Activated naive CD4-positive, alpha-beta T cell treated with anti-CD3 and anti-CD28 coated beads, Interleukin-2, amount 50 U/mL, for 72 hours (primary cell): ENCODE results near the gene RAB11FIP4. TPM values are rescaled to one million over a fixed set of nuclear protein-coding genes. Genes with fewer than 3 reads are reported as not detected.

Experiments used
- ATAC-seq, 2 donors: fragments of 150-1000 bp; cut with Tn5 transposase; 2 replicates each; pipeline ENCODE4 v1.10.0; 2021; ENCODE audit warnings: mild to moderate bottlenecking in 2 of 2, moderate library complexity in 2 of 2
- DNase-seq, 2 donors: peaks; one replicate each; pipeline ENCODE4 v3.0.0; 2021 to 2022; ENCODE audit warnings: low spot score in 2 of 2
- H3K27ac Mint-ChIP-seq, 2 donors: one replicate each; pipeline ENCODE4 v1.8.0; 2022; ENCODE audit warnings: mild to moderate bottlenecking in 2 of 2, mixed read lengths in 2 of 2
- H3K36me3 Mint-ChIP-seq, 2 donors: one replicate each; pipeline ENCODE4 v1.8.0; 2022; ENCODE audit warnings: mixed read lengths in 2 of 2
- H3K9me3 Mint-ChIP-seq, 2 donors: one replicate each; pipeline ENCODE4 v1.8.0; 2022; ENCODE audit warnings: mixed read lengths in 2 of 2
- total RNA-seq, 2 donors: library from RNA; stranded (reverse); gene quantifications; one replicate each; pipeline ENCODE4 v1.2.3, GENCODE V29; 2022

The RAB11FIP4 gene
- total RNA-seq, 2 donors from 2014 or later = 22.5 to 39.0 TPM

GRCh38 chr17:31510308-31511194 lies 119.1 kb downstream of the RAB11FIP4 start:
- Mint-ChIP-seq H3K27ac (peak overlapping the region; percentile 91 to 95), H3K9me3 (no peaks in the 10 kb centered on the region), H3K36me3 (no peaks in the 10 kb centered on the region)
- ATAC-seq (peak in 1 of 2 donors; percentile 25), DNase-seq (no peak)

- Mint-ChIP-seq H3K9me3 (no peaks in the 10 kb centered on the region), H3K27ac (peak overlapping the region; percentile 38 to 95), H3K36me3 (no peaks in the 10 kb centered on the region)
- no peak for DNase-seq
- no peak for ATAC-seq
These were observed 119.7 kb downstream of the RAB11FIP4 start for GRCh38 chr17:31511195-31511578.

DNA sequence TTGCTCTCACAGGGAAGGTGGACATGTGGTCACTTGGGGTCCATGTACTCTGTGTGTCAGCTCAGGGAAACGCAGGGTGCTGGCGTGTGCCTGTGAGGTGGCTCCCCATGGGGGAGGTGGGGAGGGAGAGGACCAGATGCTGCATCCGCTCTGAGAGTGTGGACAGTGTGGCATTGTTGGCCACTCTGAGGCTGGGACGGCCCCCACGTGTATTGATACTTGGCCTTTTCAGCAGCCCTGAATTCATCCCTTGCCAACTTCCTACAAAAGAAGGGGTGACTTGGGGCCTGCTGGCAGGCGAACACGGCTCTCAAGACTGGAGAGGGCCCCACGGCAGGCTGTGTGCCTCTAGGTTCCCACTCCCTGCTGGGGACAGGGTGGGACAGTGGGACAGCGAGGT lies 120.1 kb downstream of the RAB11FIP4 start:
- Mint-ChIP-seq H3K9me3 (no peaks in the 10 kb centered on the region), H3K27ac (peak overlapping the region in 1 of 2 donors; percentile 95), H3K36me3 (no peaks in the 10 kb centered on the region)
- no peak for ATAC-seq
- no peak for DNase-seq

DNA sequence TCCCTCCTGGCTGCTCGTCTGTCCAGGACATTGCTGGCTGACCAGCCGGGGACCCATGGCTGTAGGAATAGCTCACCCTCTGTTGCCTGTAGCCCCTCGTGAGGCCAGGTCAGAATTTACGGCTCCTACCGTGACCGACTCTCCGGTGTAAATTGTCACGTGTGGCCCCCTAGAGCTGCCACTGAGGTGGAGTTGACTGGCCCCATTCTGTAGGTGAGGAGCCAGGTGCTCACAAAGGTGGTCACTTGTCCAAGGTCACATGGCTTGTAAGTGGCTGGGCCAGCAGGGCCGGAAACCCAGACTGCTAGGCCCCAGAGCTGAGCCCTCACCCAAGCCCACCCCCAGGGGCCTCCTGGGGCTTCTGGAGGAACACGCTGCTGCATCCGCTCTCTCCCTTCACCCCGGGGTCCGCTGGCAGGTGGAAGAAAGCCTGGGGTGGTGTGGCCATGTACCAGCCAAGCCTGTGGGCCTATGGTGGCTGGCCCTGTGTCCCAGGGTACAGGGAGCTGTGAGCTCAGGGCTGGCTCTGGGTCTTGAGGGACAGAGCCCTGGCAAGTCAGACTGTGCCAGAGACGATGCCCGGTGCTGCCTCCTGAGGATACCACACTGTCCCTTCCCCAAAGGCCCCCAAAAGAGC lies 120.7 kb downstream of the RAB11FIP4 start:
- ATAC-seq (no peak), DNase-seq (no peak)
- Mint-ChIP-seq H3K27ac (peak overlapping the region in 1 of 2 donors; percentile 75), H3K9me3 (no peaks in the 10 kb centered on the region), H3K36me3 (no peaks in the 10 kb centered on the region)

- H3K36me3 Mint-ChIP-seq = no peaks in the 10 kb centered on the region
- DNase-seq (no peak), ATAC-seq (no peak)
- peak overlapping the region in 1 of 2 donors; percentile 75 for H3K27ac Mint-ChIP-seq
- H3K9me3 Mint-ChIP-seq = no peaks in the 10 kb centered on the region
These were observed 121.3 kb downstream of the RAB11FIP4 start for GRCh38 chr17:31512796-31513195.

GRCh38 chr17:31513731-31514427 lies 122.4 kb downstream of the RAB11FIP4 start:
- ATAC-seq (no peak), DNase-seq (no peak)
- H3K36me3 Mint-ChIP-seq = no peaks in the 10 kb centered on the region
- peak overlapping the region; percentile 69 to 82 for H3K27ac Mint-ChIP-seq
- H3K9me3 Mint-ChIP-seq = no peaks in the 10 kb centered on the region

DNA sequence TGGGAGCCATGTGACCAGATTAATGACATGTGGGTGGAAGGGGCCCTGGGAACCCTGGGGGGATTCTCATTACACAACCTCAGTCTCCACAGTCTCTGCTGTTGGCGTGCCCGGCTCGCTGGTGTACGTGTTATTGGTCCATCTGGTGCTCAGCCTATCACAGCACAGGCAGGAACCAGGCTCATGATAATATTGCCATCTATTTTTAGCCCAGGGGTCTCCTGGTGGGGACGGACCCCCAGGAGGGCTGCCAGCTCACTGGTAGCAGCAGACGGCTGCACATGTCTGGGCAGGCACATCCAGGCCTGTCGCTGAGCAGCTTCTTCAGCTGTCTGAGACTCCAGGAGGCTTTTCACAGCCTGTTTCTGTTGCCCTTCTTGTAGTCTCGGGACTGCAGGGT lies 123.8 kb downstream of the RAB11FIP4 start:
- H3K36me3 Mint-ChIP-seq = no peaks in the 10 kb centered on the region
- H3K27ac Mint-ChIP-seq = peak overlapping the region; percentile 57 to 85
- no peak for ATAC-seq
- no peaks in the 10 kb centered on the region for H3K9me3 Mint-ChIP-seq
- no peak for DNase-seq

- no peak for DNase-seq
- ATAC-seq = no peak
- H3K27ac Mint-ChIP-seq = peak overlapping the region in 1 of 2 donors; percentile 65
- no peaks in the 10 kb centered on the region for H3K36me3 Mint-ChIP-seq
- H3K9me3 Mint-ChIP-seq = no peaks in the 10 kb centered on the region
These were observed 126.0 kb downstream of the RAB11FIP4 start for GRCh38 chr17:31517524-31517923.

DNA sequence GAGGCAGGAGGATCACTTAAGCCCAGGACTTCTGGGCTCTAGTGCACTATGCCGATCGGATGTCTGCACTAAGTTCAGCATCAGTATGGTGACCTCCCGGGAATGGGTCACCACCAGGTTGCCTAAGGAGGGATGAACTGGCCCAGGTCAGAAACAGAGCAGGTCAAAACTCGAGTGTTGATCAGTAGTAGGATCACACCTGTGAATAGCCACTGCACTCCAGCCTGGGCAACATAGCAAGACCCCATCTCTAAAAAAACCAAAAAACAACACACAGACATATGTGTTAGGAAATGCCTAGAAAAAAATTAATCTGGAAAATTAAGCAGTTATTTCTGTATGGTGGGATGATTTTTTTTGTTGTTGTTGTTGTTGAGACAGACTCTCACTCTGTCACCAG lies 127.0 kb downstream of the RAB11FIP4 start:
- DNase-seq (no peak), ATAC-seq (no peak)
- H3K36me3 Mint-ChIP-seq = peaks cover 0 to 2% of the 10 kb centered on the region in 2 donors
- H3K27ac Mint-ChIP-seq = no peak overlapping the region
- H3K9me3 Mint-ChIP-seq = no peaks in the 10 kb centered on the region

DNA sequence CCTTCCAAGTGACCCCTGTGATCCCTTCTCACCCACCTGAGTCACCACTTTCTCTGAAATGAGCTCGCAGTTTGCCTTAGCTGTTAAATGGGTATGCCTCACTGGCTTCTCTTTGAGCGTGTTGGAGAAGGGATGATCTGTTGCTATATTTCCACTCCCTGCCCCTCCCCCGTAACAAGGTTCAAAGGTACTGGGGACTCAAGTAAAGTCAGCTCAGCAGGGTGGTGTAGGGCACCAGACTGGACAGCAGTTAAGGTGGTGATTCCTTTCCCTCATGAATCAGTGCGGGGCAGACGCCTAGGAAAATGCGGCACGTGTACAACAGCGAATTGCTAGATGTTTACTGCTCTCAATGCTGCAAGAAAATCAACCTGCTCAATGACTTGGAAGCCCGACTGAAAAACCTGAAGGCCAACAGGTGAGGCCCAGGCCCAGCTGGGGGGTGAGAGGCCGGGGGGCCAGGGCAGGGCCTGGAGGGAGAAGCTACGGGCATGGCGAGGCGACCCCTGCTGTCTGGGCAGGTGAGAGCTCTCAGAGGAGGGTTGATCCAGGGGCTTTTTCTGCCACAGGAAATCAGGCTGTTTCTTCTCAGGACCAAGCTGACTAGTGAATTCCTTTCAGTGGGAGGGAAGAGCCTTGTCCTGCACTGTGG lies 130.3 kb downstream of the RAB11FIP4 start:
- peak overlapping the region; percentile 60 to 68 for H3K27ac Mint-ChIP-seq
- no peaks in the 10 kb centered on the region for H3K9me3 Mint-ChIP-seq
- peaks cover 0 to 11% of the 10 kb centered on the region in 2 donors for H3K36me3 Mint-ChIP-seq
- no peak for ATAC-seq
- no peak for DNase-seq

DNA sequence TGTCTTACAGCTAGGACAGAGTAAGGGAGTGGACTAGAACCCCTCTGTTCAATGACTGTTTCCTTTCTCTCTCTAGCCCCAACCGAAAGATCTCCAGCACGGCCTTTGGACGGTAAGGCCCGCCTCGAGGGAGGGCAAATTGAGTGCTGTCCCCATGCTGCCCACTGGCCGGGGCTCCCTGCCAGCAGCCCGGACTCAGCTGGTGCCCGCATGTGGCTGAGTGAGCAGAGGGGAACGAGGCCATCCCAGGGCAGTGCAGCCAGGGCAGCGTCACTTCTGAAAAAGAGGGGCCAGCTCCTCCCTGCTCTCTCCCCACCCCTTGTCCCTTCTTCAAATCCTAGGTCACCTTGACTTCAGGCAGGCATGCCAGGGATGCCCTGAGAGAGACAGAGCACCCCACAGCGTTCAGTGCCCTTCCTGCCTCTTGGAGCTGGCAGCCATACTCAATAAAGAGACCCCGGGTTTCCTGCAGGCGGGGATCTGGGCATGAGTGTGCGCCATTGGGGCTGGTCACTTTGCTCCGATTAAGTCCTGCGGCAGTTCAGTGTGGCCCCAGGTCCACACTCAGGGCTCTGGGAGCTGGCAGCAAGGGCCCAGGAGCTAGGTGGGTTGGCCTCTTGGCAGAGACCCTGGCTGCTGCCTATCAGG lies 130.9 kb downstream of the RAB11FIP4 start:
- DNase-seq = no peak
- H3K27ac Mint-ChIP-seq = peak overlapping the region in 1 of 2 donors; percentile 60
- peaks cover 0 to 11% of the 10 kb centered on the region in 2 donors for H3K36me3 Mint-ChIP-seq
- ATAC-seq = no peak
- no peaks in the 10 kb centered on the region for H3K9me3 Mint-ChIP-seq

GRCh38 chr17:31522987-31523495 lies 131.6 kb downstream of the RAB11FIP4 start:
- DNase-seq = no peak
- no peak overlapping the region for H3K27ac Mint-ChIP-seq
- peaks cover 0 to 11% of the 10 kb centered on the region in 2 donors for H3K36me3 Mint-ChIP-seq
- ATAC-seq = no peak
- no peaks in the 10 kb centered on the region for H3K9me3 Mint-ChIP-seq

- no peak for ATAC-seq
- H3K9me3 Mint-ChIP-seq = no peaks in the 10 kb centered on the region
- DNase-seq = no peak
- no peak overlapping the region for H3K27ac Mint-ChIP-seq
- peaks cover 0 to 11% of the 10 kb centered on the region in 2 donors for H3K36me3 Mint-ChIP-seq
These were observed 132.6 kb downstream of the RAB11FIP4 start for GRCh38 chr17:31523862-31524730.

- peak; percentile 71 to 93 for DNase-seq
- H3K36me3 Mint-ChIP-seq = peaks cover 0 to 11% of the 10 kb centered on the region in 2 donors
- H3K27ac Mint-ChIP-seq = no peak overlapping the region
- peak; percentile 80 to 83 for ATAC-seq
- no peaks in the 10 kb centered on the region for H3K9me3 Mint-ChIP-seq
These were observed 133.7 kb downstream of the RAB11FIP4 start for GRCh38 chr17:31524926-31525800.
